ENCODE data around the gene CA7.

CA7 gene

DNA sequence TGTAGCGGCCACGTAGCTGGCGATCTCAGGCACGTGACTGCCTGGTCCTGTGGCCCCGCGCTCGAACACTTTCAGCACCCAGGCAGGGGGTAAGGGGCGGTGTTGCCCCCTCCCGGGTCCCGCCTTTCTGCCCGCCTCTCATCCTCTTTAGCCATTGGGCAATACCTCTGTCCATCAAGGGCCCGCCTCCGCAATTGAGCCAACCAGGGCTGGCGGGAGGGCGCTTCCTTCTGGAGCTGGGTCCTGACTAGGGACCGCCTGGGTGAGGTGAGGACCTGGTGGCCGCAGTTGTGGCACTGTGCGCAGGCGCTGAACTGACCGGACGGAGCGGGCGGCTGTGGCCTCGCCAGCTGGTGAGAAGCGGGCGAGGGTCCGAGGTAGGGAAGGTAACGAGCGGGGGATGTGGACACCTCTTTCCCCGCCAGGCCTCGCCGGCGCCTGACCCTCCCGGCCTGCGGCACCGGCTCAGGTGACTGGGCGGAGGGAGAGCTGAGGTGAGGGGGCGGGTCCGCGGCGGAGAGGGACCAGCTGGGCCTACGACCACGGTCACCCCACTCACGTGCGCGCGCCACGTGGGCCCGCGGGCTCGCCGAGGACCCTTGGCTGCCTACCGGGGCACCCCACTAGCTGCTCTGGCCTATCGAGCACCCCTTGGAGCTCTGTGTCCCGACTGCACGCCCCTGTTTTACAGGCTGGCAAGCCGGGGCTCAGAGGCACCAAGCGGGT, 36.2 kb downstream of the CA7 start, which contains the start of gene PDP2:
PDP2 (plus strand) TSS at position 228 of the 726 bp plus-strand sequence. CDS start 3,770 bp downstream, outside the sequence.
- Histone ChIP-seq H3K27me3 (ENCODE audit: insufficient read depth, low read length) (peaks cover 4% of the 10 kb centered on the region; the same call in 1 of the 2 replicates), H3K9ac (ENCODE audit: low read depth, low read length) (peak within 1 kb of the TSS; percentile 78; the same call in 1 of the 2 replicates), H3K27ac (ENCODE audit: low read length) (no peak within 1 kb of the TSS), H3K36me3 (ENCODE audit: insufficient read depth, low read depth, low read length) (peaks cover 15% of the 10 kb centered on the region), H3K9me3 (ENCODE audit: insufficient read depth, low read depth, low read length) (no peaks in the 10 kb centered on the region), H3K4me3 (ENCODE audit: low read length) (peak within 1 kb of the TSS; percentile 93), H3K4me1 (ENCODE audit: insufficient read depth, low read length) (no peaks in the 10 kb centered on the region; the same call in 1 of the 2 replicates)

DNA sequence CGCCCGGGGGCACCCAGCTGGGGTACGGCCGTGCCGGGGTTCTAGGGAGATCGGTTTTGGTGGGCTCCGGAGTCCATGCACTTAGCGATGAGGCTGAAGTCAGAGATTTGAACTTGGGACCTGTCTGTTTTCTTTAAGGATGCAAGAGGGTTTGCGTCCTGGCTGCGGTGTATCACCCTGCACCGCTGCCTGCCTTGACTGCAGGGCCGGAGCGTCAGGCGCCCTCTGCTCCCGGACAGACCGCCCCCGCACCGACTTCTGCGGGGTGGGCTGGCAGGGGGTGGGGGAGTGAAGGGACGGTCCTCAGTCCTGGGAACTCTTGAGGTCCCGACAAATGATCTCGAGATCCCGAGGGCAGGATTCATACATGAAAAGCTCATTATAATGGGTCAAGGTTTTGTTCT, 36.8 kb downstream of the CA7 start:
- Histone ChIP-seq H3K4me3 (ENCODE audit: low read length) (peak overlapping the region; percentile 93), H3K27me3 (ENCODE audit: insufficient read depth, low read length) (peaks cover 4% of the 10 kb centered on the region; the same call in 1 of the 2 replicates), H3K4me1 (ENCODE audit: insufficient read depth, low read length) (no peaks in the 10 kb centered on the region; the same call in 1 of the 2 replicates), H3K9me3 (ENCODE audit: insufficient read depth, low read depth, low read length) (no peaks in the 10 kb centered on the region), H3K36me3 (ENCODE audit: insufficient read depth, low read depth, low read length) (peaks cover 20% of the 10 kb centered on the region), H3K27ac (ENCODE audit: low read length) (no peak overlapping the region), H3K9ac (ENCODE audit: low read depth, low read length) (peak overlapping the region; percentile 78; the same call in 1 of the 2 replicates)

DNA sequence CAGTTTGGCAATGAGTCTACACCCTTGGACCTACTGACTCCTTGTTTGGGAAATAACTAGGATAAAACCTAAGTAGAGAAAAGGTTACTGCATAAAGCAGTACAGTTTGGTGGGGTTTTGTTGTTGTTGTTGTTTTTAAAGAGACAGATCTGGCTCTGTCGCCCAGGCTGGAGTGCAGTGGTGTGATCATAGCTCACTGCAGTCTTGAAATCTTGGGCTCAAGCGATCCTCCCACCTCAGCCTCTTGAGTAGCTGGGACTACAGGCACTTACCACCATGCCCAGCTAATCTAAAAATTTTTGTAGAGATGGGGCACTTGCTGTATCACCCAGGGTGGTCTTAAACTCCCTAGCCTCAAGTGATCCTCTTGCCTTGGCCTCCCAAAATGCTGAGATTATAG, 37.3 kb downstream of the CA7 start:
- no peak overlapping the region for H3K27ac ChIP-seq (ENCODE audit: low read length)
- H3K4me3 ChIP-seq (ENCODE audit: low read length) = peak overlapping the region; percentile 93
- H3K9ac ChIP-seq (ENCODE audit: low read depth, low read length) = peak overlapping the region; percentile 45; the same call in 1 of the 2 replicates
- peaks cover 4% of the 10 kb centered on the region; the same call in 1 of the 2 replicates for H3K27me3 ChIP-seq (ENCODE audit: insufficient read depth, low read length)
- no peaks in the 10 kb centered on the region for H3K9me3 ChIP-seq (ENCODE audit: insufficient read depth, low read depth, low read length)
- no peaks in the 10 kb centered on the region; the same call in 1 of the 2 replicates for H3K4me1 ChIP-seq (ENCODE audit: insufficient read depth, low read length)
- peaks cover 26% of the 10 kb centered on the region for H3K36me3 ChIP-seq (ENCODE audit: insufficient read depth, low read depth, low read length)

DNA sequence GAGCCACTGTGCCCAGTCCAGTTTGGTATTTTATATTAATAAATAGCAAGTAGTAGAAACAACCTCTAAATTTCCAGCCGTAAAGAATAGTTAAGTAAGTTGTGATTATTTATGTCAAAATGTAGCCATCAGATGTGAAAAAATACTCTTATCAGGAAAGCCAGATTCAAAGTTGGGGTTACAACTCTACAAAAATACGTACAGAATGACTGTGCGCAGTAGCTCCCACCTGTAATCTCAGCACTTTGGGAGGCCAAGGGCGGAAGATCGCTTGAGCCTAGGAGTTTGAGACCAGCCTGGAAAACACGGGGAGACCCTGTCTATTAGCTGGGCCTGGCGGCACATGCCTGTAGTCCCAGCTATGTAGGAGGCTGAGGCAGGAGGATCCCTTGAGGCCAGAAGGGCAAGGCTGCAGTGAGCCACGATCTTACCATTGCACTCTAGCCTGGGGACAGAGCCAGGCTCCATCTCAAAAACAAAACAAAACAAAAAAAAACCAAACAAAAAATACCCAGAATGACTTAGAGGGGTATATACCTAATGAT, 37.8 kb downstream of the CA7 start:
- Histone ChIP-seq H3K9me3 (ENCODE audit: insufficient read depth, low read depth, low read length) (no peaks in the 10 kb centered on the region), H3K4me1 (ENCODE audit: insufficient read depth, low read length) (no peaks in the 10 kb centered on the region; the same call in 1 of the 2 replicates), H3K27me3 (ENCODE audit: insufficient read depth, low read length) (peaks cover 4% of the 10 kb centered on the region; the same call in 1 of the 2 replicates), H3K36me3 (ENCODE audit: insufficient read depth, low read depth, low read length) (peaks cover 31% of the 10 kb centered on the region), H3K9ac (ENCODE audit: low read depth, low read length) (peak overlapping the region; percentile 45; the same call in 1 of the 2 replicates), H3K27ac (ENCODE audit: low read length) (no peak overlapping the region), H3K4me3 (ENCODE audit: low read length) (peak overlapping the region; percentile 93; the same call in 1 of the 2 replicates)

DNA sequence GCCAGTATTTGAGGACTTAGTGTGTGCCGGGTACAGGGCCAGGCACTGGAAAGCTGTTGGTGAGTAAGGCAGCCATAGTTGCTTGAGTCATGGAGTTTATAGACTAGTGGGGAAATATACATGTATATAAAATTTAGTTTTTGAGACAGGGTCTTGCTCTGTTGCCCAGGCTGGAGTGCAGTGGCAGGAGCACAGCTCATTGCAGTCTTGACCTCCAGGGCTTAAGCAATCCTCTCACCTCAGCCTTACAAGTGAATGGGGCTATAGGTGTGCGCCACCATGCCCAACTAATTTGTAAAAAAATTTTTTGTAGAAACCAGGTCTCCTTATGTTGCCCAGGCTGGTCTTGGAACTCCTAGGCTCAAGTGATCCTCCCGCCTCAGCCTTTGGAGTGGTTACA, 38.5 kb downstream of the CA7 start:
- no peaks in the 10 kb centered on the region for H3K9me3 ChIP-seq (ENCODE audit: insufficient read depth, low read depth, low read length)
- H3K9ac ChIP-seq (ENCODE audit: low read depth, low read length) = no peak overlapping the region
- H3K27ac ChIP-seq (ENCODE audit: low read length) = no peak overlapping the region
- H3K36me3 ChIP-seq (ENCODE audit: insufficient read depth, low read depth, low read length) = peaks cover 34% of the 10 kb centered on the region
- no peak overlapping the region for H3K4me3 ChIP-seq (ENCODE audit: low read length)
- H3K27me3 ChIP-seq (ENCODE audit: insufficient read depth, low read length) = peaks cover 4% of the 10 kb centered on the region; the same call in 1 of the 2 replicates
- no peaks in the 10 kb centered on the region; the same call in 1 of the 2 replicates for H3K4me1 ChIP-seq (ENCODE audit: insufficient read depth, low read length)

DNA sequence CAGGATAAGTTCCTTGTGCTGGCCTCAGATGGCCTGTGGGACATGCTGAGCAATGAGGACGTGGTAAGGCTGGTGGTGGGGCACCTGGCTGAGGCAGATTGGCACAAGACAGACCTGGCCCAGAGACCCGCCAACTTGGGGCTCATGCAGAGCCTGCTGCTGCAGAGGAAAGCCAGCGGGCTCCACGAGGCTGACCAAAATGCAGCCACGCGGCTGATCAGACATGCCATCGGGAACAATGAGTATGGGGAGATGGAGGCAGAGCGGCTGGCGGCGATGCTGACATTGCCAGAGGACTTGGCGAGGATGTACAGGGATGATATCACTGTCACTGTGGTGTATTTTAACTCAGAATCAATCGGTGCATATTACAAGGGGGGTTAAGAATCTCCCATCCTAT, 41.3 kb downstream of the CA7 start:
- H3K9ac ChIP-seq (ENCODE audit: low read depth, low read length) = no peak overlapping the region
- H3K27me3 ChIP-seq (ENCODE audit: insufficient read depth, low read length) = no peaks in the 10 kb centered on the region
- H3K4me3 ChIP-seq (ENCODE audit: low read length) = no peak overlapping the region
- H3K9me3 ChIP-seq (ENCODE audit: insufficient read depth, low read depth, low read length) = no peaks in the 10 kb centered on the region
- no peaks in the 10 kb centered on the region for H3K4me1 ChIP-seq (ENCODE audit: insufficient read depth, low read length)
- H3K36me3 ChIP-seq (ENCODE audit: insufficient read depth, low read depth, low read length) = peaks cover 42% of the 10 kb centered on the region
- no peak overlapping the region for H3K27ac ChIP-seq (ENCODE audit: low read length)

DNA sequence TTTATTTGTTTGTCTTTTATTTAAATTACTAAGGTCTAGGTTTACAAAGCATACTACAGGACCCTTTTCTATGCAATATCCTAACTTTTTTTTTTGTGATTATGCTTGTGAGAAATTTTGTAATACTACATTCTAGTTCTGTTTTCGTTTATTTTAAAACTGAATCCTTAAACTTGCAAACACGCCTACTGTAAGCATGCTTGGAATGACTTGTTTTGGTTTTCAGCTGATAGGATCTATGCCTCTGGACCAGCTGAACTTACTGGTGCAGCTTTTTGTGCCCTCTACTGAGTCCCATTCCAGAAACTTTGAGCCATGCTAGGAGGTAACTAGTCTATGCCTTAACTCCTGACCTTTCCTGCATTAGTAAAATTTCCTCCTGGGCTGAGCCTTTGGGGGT, 42.1 kb downstream of the CA7 start:
- Histone ChIP-seq H3K27me3 (ENCODE audit: insufficient read depth, low read length) (no peaks in the 10 kb centered on the region), H3K9ac (ENCODE audit: low read depth, low read length) (no peak overlapping the region), H3K4me3 (ENCODE audit: low read length) (no peak overlapping the region), H3K4me1 (ENCODE audit: insufficient read depth, low read length) (no peaks in the 10 kb centered on the region), H3K27ac (ENCODE audit: low read length) (no peak overlapping the region), H3K36me3 (ENCODE audit: insufficient read depth, low read depth, low read length) (peaks cover 51% of the 10 kb centered on the region), H3K9me3 (ENCODE audit: insufficient read depth, low read depth, low read length) (no peaks in the 10 kb centered on the region)

DNA sequence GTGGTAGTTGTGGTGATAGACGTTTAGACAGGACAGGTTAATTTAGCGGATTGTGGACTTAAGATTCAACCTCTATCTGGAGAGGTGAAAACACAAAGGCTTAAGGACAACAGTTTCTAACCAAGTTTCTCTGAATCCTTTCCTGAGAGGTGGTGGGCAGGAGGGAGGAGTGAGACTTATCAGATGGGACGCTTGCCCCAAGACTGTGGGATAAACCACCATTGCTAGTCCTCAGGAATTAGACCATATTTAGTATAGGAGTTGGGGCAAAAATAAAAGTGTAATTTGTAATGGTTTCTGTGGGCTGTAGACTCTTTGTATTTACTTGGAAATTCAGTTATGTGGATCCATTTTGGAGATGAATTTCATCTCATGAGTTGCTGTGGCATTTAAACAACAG, 42.7 kb downstream of the CA7 start:
- H3K9ac ChIP-seq (ENCODE audit: low read depth, low read length) = no peak overlapping the region
- no peaks in the 10 kb centered on the region for H3K9me3 ChIP-seq (ENCODE audit: insufficient read depth, low read depth, low read length)
- no peak overlapping the region for H3K4me3 ChIP-seq (ENCODE audit: low read length)
- H3K4me1 ChIP-seq (ENCODE audit: insufficient read depth, low read length) = no peaks in the 10 kb centered on the region
- H3K36me3 ChIP-seq (ENCODE audit: insufficient read depth, low read depth, low read length) = peaks cover 52% of the 10 kb centered on the region
- no peaks in the 10 kb centered on the region for H3K27me3 ChIP-seq (ENCODE audit: insufficient read depth, low read length)
- H3K27ac ChIP-seq (ENCODE audit: low read length) = no peak overlapping the region

DNA sequence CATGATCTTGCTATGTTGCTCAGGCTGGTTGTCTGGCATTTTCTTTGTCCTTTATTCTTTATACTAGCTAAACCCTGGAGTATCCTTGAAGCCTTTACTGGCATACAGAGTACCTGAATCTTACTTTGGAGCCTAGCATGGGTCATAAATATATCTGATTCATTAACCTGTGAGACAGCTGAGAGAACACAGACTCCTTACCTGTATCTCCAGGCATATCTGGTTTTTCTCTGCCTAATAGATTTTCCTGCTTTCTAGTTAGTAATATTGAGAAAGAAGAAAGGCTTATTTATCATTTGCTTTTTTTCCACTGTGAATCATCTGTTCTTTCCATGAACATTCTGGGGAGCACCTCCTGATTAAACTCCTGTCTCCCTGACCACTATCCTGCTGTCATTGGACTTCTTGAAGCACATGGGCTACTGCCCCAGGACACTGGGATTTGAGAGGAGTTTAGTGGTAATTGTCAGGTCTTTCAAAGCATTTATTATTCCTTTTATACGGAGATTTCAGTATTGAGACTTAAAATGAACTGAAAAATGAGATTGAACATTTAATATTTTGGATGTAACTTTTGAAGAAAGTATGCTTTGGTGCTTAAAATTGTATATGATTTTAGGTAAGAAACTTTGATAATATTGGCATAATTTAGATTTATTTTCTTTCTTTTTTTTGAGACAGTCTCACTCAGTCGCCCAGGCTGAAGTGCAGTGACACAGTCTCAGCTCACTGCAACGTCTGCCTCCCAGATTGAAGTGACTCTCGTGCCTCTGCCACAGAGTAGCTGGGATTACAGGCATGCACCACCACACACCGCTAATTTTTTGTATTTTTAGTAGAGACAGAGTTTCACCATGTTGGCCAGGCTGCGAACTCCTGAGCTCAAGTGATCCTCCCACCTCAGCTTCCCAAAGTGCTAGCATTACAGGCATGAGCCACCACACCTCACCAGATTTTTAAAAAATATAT, 44.7 kb downstream of the CA7 start:
- no peaks in the 10 kb centered on the region for H3K27me3 ChIP-seq (ENCODE audit: insufficient read depth, low read length)
- no peaks in the 10 kb centered on the region for H3K4me1 ChIP-seq (ENCODE audit: insufficient read depth, low read length)
- no peaks in the 10 kb centered on the region for H3K9me3 ChIP-seq (ENCODE audit: insufficient read depth, low read depth, low read length)
- no peak overlapping the region for H3K4me3 ChIP-seq (ENCODE audit: low read length)
- no peak overlapping the region for H3K27ac ChIP-seq (ENCODE audit: low read length)
- H3K9ac ChIP-seq (ENCODE audit: low read depth, low read length) = no peak overlapping the region
- peaks cover 52% of the 10 kb centered on the region for H3K36me3 ChIP-seq (ENCODE audit: insufficient read depth, low read depth, low read length)

DNA sequence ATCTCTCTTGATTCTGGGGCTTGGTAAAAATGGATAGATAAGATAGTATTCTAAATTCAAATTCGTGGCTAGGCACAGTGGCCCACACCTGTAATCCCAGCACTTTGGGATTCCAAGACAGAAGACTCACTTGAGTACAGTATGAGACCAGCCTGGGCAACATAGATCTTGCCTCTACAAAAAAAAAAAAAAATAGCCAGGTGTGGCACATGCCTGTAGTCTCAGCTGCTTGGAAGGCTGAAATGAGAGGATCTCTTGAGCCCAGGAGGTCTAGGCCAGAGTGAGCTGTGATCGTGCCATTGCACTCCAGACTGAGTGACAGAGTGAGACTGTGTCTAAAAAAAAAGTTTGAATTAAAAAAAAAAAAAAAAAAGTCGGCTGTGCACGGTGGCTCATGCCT, 45.4 kb downstream of the CA7 start:
- Histone ChIP-seq H3K36me3 (ENCODE audit: insufficient read depth, low read depth, low read length) (peaks cover 46% of the 10 kb centered on the region), H3K4me3 (ENCODE audit: low read length) (no peak overlapping the region)

DNA sequence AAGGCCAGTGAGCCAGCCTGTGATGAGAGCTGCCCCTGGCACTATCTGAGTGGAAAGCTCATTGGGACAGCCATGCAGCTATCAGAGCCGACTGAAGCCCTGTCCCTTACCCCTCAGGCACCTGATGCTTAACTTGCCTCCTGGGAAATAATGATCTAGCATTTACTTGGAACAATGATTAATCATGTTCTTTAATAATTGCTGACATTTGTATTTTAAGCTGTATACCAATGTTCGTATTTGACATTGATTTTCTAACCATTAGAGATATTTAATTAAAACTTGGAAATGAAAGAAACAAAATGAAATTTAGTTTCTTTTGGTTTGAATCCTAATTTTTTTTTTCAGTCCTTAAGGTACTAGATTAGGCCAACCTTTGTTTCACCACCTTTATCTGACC, 46.6 kb downstream of the CA7 start:
- H3K4me1 ChIP-seq (ENCODE audit: insufficient read depth, low read length) = no peaks in the 10 kb centered on the region
- peaks cover 34% of the 10 kb centered on the region for H3K36me3 ChIP-seq (ENCODE audit: insufficient read depth, low read depth, low read length)
- H3K9me3 ChIP-seq (ENCODE audit: insufficient read depth, low read depth, low read length) = no peaks in the 10 kb centered on the region
- H3K27me3 ChIP-seq (ENCODE audit: insufficient read depth, low read length) = no peaks in the 10 kb centered on the region
- no peak overlapping the region for H3K27ac ChIP-seq (ENCODE audit: low read length)
- no peak overlapping the region; the same call in 1 of the 2 replicates for H3K9ac ChIP-seq (ENCODE audit: low read depth, low read length)
- H3K4me3 ChIP-seq (ENCODE audit: low read length) = no peak overlapping the region

More for the DNA sequence above, 45.4 kb downstream of the CA7 start:
- no peak overlapping the region for H3K27ac ChIP-seq (ENCODE audit: low read length)
- no peaks in the 10 kb centered on the region for H3K9me3 ChIP-seq (ENCODE audit: insufficient read depth, low read depth, low read length)
- no peaks in the 10 kb centered on the region for H3K4me1 ChIP-seq (ENCODE audit: insufficient read depth, low read length)
- H3K9ac ChIP-seq (ENCODE audit: low read depth, low read length) = no peak overlapping the region
- no peaks in the 10 kb centered on the region for H3K27me3 ChIP-seq (ENCODE audit: insufficient read depth, low read length)

Measured in iPS-20b (cell line).